GM18951 (cell line): Measurements from ENCODE around the gene PNKP.

Experiments used
- POLR2A ChIP-seq: IDR thresholded peaks from 4 replicates; pipeline ENCODE4 v1.6.1; 2011; ENCODE audit warnings: mild to moderate bottlenecking; ENCODE audit not compliant: insufficient read length, insufficient read depth; ENCODE audit errors: extremely low read depth
- in situ Hi-C: fragments of 300-500 bp; cut with MboI; formaldehyde crosslinking; loops from one replicate; pipeline ENCODE4 v1.12.0; 2022; ENCODE audit warnings: low sequenced_read_pairs, mixed read lengths, inconsistent platforms; ENCODE audit not compliant: unreplicated experiment

Gene PNKP

GRCh38 chr19:49876422-49877019 lies 9.1 kb upstream of the PNKP start:
- peak; percentile 54 for TF ChIP-seq POLR2A
- in situ Hi-C loops, result no loop called here

- in situ Hi-C loops, result no loop called here
- TF ChIP-seq POLR2A, result peak; percentile 52
Measured at GRCh38 chr19:49875857-49876421, 8.6 kb upstream of the PNKP start.

- TF ChIP-seq POLR2A, result no peak
- in situ Hi-C loops, result no loop called here
Measured at GRCh38 chr19:49875177-49875576, 7.8 kb upstream of the PNKP start.

- in situ Hi-C loops, result no loop called here
- no peak for TF ChIP-seq POLR2A
Measured at GRCh38 chr19:49874503-49875157, 7.3 kb upstream of the PNKP start.

GRCh38 chr19:49873834-49874233 lies 6.5 kb upstream of the PNKP start:
- in situ Hi-C loops, result no loop called here
- no peak for TF ChIP-seq POLR2A

- no peak for TF ChIP-seq POLR2A
- in situ Hi-C loops, result no loop called here
Measured at GRCh38 chr19:49873129-49873521, 5.7 kb upstream of the PNKP start.

- no peak for TF ChIP-seq POLR2A
- in situ Hi-C loops, result no loop called here
Measured at GRCh38 chr19:49872245-49873128, 5.1 kb upstream of the PNKP start.

GRCh38 chr19:49871349-49871985 lies 4.1 kb upstream of the PNKP start:
- in situ Hi-C loops, result no loop called here
- TF ChIP-seq POLR2A, result no peak

GRCh38 chr19:49870309-49870901 lies 3.0 kb upstream of the PNKP start:
- TF ChIP-seq POLR2A, result no peak

GRCh38 chr19:49869484-49870308 lies 2.3 kb upstream of the PNKP start:
- in situ Hi-C loops, result no loop called here
- TF ChIP-seq POLR2A, result peak; percentile 72

More at GRCh38 chr19:49870309-49870901, 3.0 kb upstream of the PNKP start:
- in situ Hi-C loops, result no loop called here

GRCh38 chr19:49869009-49869483 lies 1.7 kb upstream of the PNKP start:
- no peak for TF ChIP-seq POLR2A
- in situ Hi-C loops, result no loop called here

GRCh38 chr19:49864890-49865289 lies 2.5 kb downstream of the PNKP start:
- in situ Hi-C loops, result no loop called here
- no peak for TF ChIP-seq POLR2A
